Panc1 (cell line): ENCODE results near the gene ARHGEF10L.

Experiments used
- POLR2AphosphoS5 ChIP-seq: IDR thresholded peaks from 2 replicates; pipeline ENCODE4 v1.6.1; 2012; ENCODE audit warnings: mild to moderate bottlenecking, low read depth, low read length, moderate library complexity
- REST ChIP-seq, 2 experiments: IDR thresholded peaks; 2 replicates each; pipeline ENCODE4 v1.6.1; 2011 to 2012; ENCODE audit warnings: low read depth in 2 of 2, control low read depth in 1 of 2, low read length in 1 of 2, mild to moderate bottlenecking in 1 of 2, moderate library complexity in 1 of 2; ENCODE audit not compliant: insufficient read depth in 1 of 2
- SIN3A ChIP-seq: IDR thresholded peaks from 2 replicates; pipeline ENCODE4 v1.6.1; 2012; ENCODE audit warnings: low read depth, mild to moderate bottlenecking, low read length, moderate library complexity, borderline replicate concordance; ENCODE audit not compliant: insufficient read depth
- TCF7L2 ChIP-seq: IDR thresholded peaks from 2 replicates; pipeline ENCODE4 v1.6.1; 2011; ENCODE audit warnings: mild to moderate bottlenecking, low read depth, low read length, inconsistent platforms
- TF ChIP-seq, protein P1 (sequence below): fragments of 450-650 bp; IDR thresholded peaks from 2 replicates; pipeline ENCODE4 v1.5.1; 2017; ENCODE audit warnings: mild to moderate bottlenecking

DNA sequence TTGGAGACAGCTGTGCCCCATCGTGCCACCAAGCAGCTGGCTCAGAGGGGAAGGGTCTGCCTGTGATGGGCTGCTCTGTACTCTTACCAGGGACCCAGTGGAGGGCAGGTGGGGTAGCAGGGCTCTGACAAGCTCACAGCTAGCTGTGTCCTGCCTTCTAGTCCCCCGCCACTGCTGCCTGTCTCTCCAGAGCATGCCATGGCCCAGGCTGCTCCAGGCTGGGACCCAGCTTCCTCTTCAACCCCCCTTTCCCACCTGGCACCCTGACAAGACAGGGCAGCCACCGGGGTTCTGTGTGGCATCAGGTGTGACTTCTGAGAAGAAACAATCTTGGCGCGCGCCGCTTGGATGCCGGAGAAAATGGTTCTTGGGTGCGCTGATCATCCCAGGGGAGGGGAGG is 123.3 kb downstream of the ARHGEF10L start:
- TF ChIP-seq, protein P1, sequence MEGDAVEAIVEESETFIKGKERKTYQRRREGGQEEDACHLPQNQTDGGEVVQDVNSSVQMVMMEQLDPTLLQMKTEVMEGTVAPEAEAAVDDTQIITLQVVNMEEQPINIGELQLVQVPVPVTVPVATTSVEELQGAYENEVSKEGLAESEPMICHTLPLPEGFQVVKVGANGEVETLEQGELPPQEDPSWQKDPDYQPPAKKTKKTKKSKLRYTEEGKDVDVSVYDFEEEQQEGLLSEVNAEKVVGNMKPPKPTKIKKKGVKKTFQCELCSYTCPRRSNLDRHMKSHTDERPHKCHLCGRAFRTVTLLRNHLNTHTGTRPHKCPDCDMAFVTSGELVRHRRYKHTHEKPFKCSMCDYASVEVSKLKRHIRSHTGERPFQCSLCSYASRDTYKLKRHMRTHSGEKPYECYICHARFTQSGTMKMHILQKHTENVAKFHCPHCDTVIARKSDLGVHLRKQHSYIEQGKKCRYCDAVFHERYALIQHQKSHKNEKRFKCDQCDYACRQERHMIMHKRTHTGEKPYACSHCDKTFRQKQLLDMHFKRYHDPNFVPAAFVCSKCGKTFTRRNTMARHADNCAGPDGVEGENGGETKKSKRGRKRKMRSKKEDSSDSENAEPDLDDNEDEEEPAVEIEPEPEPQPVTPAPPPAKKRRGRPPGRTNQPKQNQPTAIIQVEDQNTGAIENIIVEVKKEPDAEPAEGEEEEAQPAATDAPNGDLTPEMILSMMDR = no peak
- TF ChIP-seq POLR2AphosphoS5 (no peak), REST (IDR thresholded peaks at IDR 0.05; ENCODE audit: insufficient read depth in 1 of 2, low read depth in 2 of 2, low read length in 1 of 2) (no peak), SIN3A (no peak), TCF7L2 (no peak)
